Neutrophil (primary cell): ENCODE measurements around the gene BRSK2.

Source experiments
- H3K27ac ChIP-seq: fragments of 200-600 bp; sonication (generic); 2 replicates; pipeline ENCODE4 v1.5.1; 2016; ENCODE audit warnings: mild to moderate bottlenecking, moderate library complexity
- H3K27me3 ChIP-seq: fragments of 200-600 bp; sonication (generic); 2 replicates; pipeline ENCODE4 v1.6.0; 2016; ENCODE audit warnings: mild to moderate bottlenecking
- H3K36me3 ChIP-seq: fragments of 200-600 bp; sonication (generic); 2 replicates; pipeline ENCODE4 v1.5.1; 2017
- H3K4me1 ChIP-seq, 2 experiments: fragments of 200-600 bp in 1 of 2; sonication (generic) in 1 of 2; 1 replicate in 1 of 2; 2 replicates in 1 of 2; pipeline versions ENCODE4 v1.5.1 to v1.6.1; 2013 to 2016; ENCODE audit warnings: low read depth in 1 of 2, low read length in 1 of 2, mild to moderate bottlenecking in 1 of 2, moderate library complexity in 1 of 2; ENCODE audit not compliant: control insufficient read depth in 1 of 2, insufficient read depth in 1 of 2
- H3K4me3 ChIP-seq, 2 experiments: fragments of 200-600 bp in 1 of 2; sonication (generic) in 1 of 2; 1 replicate in 1 of 2; 2 replicates in 1 of 2; pipeline ENCODE4 v1.5.1; 2013 to 2016; ENCODE audit warnings: low read depth in 1 of 2, low read length in 1 of 2, mild to moderate bottlenecking in 1 of 2, moderate library complexity in 1 of 2
- H3K9me3 ChIP-seq: fragments of 200-600 bp; sonication (generic); 2 replicates; pipeline ENCODE4 v1.5.1; 2016
- CTCF ChIP-seq: fragments of 200-600 bp; sonication (generic); IDR thresholded peaks from 2 replicates; pipeline ENCODE4 v1.5.1; 2016; ENCODE audit warnings: antibody characterized with exemption

BRSK2 gene

GRCh38 chr11:1456596-1457325 is 67.0 kb downstream of the BRSK2 start:
- Histone ChIP-seq H3K9me3 (no peaks in the 10 kb centered on the region), H3K27me3 (peaks cover 21% of the 10 kb centered on the region), H3K27ac (no peak overlapping the region), H3K36me3 (no peaks in the 10 kb centered on the region), H3K4me1 (no peaks in the 10 kb centered on the region), H3K4me3 (no peak overlapping the region)
- TF ChIP-seq CTCF = no peak

GRCh38 chr11:1457326-1457680 is 67.6 kb downstream of the BRSK2 start:
- no peak for TF ChIP-seq CTCF
- Histone ChIP-seq H3K9me3 (no peaks in the 10 kb centered on the region), H3K36me3 (no peaks in the 10 kb centered on the region), H3K27ac (no peak overlapping the region), H3K4me3 (no peak overlapping the region), H3K27me3 (peaks cover 21% of the 10 kb centered on the region), H3K4me1 (no peaks in the 10 kb centered on the region)

- no peaks in the 10 kb centered on the region for H3K4me1 ChIP-seq
- H3K9me3 ChIP-seq = no peaks in the 10 kb centered on the region
- no peak overlapping the region for H3K4me3 ChIP-seq
- peaks cover 15% of the 10 kb centered on the region for H3K27me3 ChIP-seq
- no peak overlapping the region for H3K27ac ChIP-seq
- no peaks in the 10 kb centered on the region for H3K36me3 ChIP-seq
- no peak for TF ChIP-seq CTCF
Observed at GRCh38 chr11:1457856-1458255, 68.1 kb downstream of the BRSK2 start.

- H3K36me3 ChIP-seq = no peaks in the 10 kb centered on the region
- no peaks in the 10 kb centered on the region for H3K9me3 ChIP-seq
- no peak overlapping the region for H3K4me3 ChIP-seq
- no peak for TF ChIP-seq CTCF
- no peaks in the 10 kb centered on the region for H3K4me1 ChIP-seq
- peaks cover 10% of the 10 kb centered on the region for H3K27me3 ChIP-seq
- H3K27ac ChIP-seq = no peak overlapping the region
Observed at GRCh38 chr11:1458340-1459218, 68.8 kb downstream of the BRSK2 start.

GRCh38 chr11:1459219-1459575 is 69.5 kb downstream of the BRSK2 start:
- no peak for TF ChIP-seq CTCF
- no peaks in the 10 kb centered on the region for H3K4me1 ChIP-seq
- H3K36me3 ChIP-seq = no peaks in the 10 kb centered on the region
- H3K9me3 ChIP-seq = no peaks in the 10 kb centered on the region
- H3K27ac ChIP-seq = no peak overlapping the region
- H3K4me3 ChIP-seq = no peak overlapping the region
- peaks cover 4% of the 10 kb centered on the region for H3K27me3 ChIP-seq
